HL-60 (cell line): ENCODE results near the gene ATXN2.

ENCODE experiments used
- GABPA ChIP-seq: IDR thresholded peaks from 2 replicates; pipeline ENCODE4 v1.6.1; 2012; ENCODE audit warnings: low read depth
- TF ChIP-seq, protein P1 (sequence below): IDR thresholded peaks from one replicate; pipeline ENCODE4 v1.5.1; 2011; ENCODE audit warnings: low read length, control low read depth, inconsistent platforms; ENCODE audit not compliant: insufficient read depth
- TF ChIP-seq, protein P2 (sequence below): IDR thresholded peaks from 2 replicates; pipeline ENCODE4 v1.6.1; 2012; ENCODE audit warnings: low read depth; ENCODE audit not compliant: insufficient replicate concordance

- no peak for TF ChIP-seq GABPA
- TF ChIP-seq, protein P1, sequence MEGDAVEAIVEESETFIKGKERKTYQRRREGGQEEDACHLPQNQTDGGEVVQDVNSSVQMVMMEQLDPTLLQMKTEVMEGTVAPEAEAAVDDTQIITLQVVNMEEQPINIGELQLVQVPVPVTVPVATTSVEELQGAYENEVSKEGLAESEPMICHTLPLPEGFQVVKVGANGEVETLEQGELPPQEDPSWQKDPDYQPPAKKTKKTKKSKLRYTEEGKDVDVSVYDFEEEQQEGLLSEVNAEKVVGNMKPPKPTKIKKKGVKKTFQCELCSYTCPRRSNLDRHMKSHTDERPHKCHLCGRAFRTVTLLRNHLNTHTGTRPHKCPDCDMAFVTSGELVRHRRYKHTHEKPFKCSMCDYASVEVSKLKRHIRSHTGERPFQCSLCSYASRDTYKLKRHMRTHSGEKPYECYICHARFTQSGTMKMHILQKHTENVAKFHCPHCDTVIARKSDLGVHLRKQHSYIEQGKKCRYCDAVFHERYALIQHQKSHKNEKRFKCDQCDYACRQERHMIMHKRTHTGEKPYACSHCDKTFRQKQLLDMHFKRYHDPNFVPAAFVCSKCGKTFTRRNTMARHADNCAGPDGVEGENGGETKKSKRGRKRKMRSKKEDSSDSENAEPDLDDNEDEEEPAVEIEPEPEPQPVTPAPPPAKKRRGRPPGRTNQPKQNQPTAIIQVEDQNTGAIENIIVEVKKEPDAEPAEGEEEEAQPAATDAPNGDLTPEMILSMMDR, result no peak
- TF ChIP-seq, protein P2, sequence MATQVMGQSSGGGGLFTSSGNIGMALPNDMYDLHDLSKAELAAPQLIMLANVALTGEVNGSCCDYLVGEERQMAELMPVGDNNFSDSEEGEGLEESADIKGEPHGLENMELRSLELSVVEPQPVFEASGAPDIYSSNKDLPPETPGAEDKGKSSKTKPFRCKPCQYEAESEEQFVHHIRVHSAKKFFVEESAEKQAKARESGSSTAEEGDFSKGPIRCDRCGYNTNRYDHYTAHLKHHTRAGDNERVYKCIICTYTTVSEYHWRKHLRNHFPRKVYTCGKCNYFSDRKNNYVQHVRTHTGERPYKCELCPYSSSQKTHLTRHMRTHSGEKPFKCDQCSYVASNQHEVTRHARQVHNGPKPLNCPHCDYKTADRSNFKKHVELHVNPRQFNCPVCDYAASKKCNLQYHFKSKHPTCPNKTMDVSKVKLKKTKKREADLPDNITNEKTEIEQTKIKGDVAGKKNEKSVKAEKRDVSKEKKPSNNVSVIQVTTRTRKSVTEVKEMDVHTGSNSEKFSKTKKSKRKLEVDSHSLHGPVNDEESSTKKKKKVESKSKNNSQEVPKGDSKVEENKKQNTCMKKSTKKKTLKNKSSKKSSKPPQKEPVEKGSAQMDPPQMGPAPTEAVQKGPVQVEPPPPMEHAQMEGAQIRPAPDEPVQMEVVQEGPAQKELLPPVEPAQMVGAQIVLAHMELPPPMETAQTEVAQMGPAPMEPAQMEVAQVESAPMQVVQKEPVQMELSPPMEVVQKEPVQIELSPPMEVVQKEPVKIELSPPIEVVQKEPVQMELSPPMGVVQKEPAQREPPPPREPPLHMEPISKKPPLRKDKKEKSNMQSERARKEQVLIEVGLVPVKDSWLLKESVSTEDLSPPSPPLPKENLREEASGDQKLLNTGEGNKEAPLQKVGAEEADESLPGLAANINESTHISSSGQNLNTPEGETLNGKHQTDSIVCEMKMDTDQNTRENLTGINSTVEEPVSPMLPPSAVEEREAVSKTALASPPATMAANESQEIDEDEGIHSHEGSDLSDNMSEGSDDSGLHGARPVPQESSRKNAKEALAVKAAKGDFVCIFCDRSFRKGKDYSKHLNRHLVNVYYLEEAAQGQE, result no peak
Measured at GRCh38 chr12:111645433-111645832, 46.3 kb upstream of the ATXN2 start.
